ENCODE results near the gene PSMG4.
"Not testable (repeated sequence)": the region's sequence is repeated elsewhere in the genome, so short reads cannot be mapped to it uniquely, and the experiment has no call there.

Gene PSMG4

GRCh38 chr6:3230900-3231246 lies 27.9 kb upstream of the PSMG4 start:
- DNase-seq: no peak

DNA sequence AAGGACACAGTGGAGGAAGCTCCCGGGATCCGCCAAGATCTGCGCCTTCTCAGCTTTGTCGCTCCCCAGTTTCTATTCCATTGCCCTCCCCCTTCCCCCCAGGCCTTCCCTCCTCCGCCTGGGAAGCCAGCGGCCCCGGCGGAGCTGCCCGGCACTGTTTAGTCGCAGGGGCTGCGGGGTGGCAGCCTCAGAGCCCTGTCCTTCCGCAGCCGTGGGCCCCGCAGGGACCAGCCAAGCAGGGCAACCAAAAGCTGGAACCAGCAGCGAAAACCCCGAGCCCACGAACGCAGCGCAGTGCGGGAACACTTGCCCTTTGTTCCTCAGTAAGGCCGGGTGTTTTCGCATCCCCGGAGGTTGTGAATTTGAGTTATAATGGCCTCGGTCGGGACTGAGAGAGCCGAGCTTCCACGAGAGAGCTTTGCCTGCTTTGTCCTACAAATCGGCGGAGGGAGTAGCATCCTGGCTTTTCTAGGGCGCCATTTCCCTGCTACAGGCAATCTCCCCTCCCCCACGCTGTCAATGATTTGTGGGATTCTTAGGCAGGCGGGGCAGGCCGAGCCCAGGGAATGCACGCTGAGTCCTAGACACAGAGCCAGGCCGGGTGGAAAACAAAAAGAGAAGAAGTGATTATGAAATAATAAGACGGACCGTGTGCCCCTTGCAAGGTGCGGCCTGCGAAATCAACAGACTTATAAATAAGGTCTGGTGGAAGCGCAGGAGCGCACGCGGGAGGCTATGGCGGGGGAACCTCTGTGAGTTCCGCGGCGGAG lies 27.3 kb upstream of the PSMG4 start:
- no peak for DNase-seq

- DNase-seq: no peak
Measured at GRCh38 chr6:3232017-3232945, 26.5 kb upstream of the PSMG4 start.

GRCh38 chr6:3233321-3233720 lies 25.4 kb upstream of the PSMG4 start:
- no peak for DNase-seq

- no peak for DNase-seq
Measured at GRCh38 chr6:3233904-3234303, 24.8 kb upstream of the PSMG4 start.

GRCh38 chr6:3235486-3235885 lies 23.3 kb upstream of the PSMG4 start:
- DNase-seq: no peak

DNA sequence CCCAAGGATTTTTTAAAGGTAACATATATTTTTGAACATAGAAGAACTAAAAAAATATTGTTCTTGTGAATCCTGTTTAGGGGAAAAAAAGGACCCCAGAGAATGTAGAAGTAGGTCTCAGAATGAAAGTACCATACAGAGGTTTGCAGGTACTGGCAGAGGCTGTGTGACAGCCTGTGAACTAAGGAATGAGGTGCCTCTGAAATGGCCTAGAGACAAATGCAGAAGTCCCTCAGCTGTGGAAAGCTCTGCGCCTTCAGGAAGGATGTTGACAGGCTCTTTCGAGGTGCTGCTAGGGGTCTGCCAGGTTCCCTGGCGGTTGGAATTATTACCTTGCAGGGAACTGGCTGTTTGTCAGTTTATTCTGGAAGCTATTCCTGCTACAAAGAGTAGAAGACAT lies 22.7 kb upstream of the PSMG4 start:
- DNase-seq: no peak

DNA sequence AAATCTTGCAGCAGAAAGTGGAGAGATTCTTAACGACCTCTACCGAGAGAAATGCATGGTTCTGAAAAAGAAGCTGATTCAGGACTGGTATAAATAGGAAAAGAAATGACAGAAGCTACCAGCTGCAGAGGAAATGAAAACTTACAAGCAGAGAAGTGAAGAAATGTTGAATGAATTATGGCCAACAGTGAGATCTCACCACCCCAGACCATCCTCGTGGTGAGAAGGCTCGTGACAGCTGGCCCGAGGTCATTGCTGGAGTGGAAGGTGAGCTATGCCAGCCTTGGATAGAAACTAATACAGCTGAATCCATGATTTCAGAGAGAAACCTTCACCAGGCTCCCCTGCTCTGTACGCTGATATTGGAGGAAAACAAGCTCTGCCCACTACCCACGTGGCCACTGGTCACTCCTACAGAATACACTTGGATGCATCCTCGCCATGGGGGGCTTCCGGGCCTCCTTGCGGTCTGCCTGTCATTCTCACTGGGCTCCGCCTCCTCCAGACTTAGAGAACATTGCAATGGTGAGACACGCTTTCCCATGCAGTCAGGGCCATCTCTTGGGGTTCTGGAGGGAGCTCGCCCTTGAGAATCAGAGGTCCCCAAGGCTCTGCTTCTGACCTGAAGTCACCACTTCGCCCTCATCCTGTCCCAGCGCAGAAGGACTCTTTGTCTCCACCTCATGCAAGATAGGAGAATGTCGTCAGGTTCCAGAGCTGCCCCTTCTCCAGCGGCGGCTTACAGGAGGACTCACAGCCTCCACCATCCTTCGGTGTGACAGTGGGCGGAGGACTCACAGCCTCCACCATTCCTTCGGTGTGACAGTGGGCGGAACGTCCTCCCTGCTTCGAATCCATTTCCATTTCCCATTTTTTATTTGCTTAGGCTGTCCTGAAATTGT lies 20.7 kb upstream of the PSMG4 start:
- no peak for DNase-seq

GRCh38 chr6:3239110-3239830 lies 19.5 kb upstream of the PSMG4 start:
- DNase-seq: no peak

- DNase-seq: no peak
Measured at GRCh38 chr6:3240595-3240994, 18.2 kb upstream of the PSMG4 start.

- not testable (repeated sequence) for DNase-seq
Measured at GRCh38 chr6:3241745-3242144, 17.0 kb upstream of the PSMG4 start.

DNA sequence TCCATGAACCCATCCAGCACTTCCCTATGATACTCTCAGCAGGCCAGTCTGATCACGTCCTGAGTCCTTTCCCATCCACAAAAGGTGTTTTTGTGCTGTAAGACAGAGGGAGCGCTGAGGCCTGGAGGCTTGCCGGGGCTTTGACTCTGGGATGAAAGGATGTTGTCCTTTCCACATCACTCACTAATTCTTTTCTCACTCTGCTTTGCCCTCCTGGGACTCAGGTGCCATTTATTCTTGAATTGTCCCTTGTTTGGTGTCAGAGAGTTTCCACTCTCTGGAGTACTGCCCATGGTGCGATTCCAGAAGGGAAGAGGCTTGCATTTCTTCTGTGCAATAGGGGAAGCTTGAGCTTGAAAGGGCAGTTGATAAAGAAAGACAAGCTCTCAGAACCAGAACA lies 16.0 kb upstream of the PSMG4 start:
- no peak for DNase-seq

- no peak for DNase-seq
Measured at GRCh38 chr6:3244003-3244831, 14.5 kb upstream of the PSMG4 start.

DNA sequence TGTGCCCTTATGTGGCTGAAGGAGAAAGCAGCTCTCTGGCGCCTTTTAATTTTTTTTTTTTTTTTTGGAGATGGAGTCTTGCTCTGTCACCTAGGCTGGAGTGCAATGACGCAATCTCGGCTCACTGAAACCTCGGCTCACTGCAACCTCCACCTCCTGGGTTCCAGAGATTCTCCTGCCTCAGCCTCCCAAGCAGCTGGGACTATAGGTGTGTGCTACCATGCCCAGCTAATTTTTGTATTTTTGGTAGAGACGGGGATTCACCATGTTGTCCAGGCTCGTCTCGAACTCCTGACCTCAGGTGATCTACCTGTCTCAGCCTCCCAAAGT lies 13.9 kb upstream of the PSMG4 start:
- DNase-seq: not testable (repeated sequence)

- DNase-seq: no peak
Measured at GRCh38 chr6:3245216-3245615, 13.5 kb upstream of the PSMG4 start.

DNA sequence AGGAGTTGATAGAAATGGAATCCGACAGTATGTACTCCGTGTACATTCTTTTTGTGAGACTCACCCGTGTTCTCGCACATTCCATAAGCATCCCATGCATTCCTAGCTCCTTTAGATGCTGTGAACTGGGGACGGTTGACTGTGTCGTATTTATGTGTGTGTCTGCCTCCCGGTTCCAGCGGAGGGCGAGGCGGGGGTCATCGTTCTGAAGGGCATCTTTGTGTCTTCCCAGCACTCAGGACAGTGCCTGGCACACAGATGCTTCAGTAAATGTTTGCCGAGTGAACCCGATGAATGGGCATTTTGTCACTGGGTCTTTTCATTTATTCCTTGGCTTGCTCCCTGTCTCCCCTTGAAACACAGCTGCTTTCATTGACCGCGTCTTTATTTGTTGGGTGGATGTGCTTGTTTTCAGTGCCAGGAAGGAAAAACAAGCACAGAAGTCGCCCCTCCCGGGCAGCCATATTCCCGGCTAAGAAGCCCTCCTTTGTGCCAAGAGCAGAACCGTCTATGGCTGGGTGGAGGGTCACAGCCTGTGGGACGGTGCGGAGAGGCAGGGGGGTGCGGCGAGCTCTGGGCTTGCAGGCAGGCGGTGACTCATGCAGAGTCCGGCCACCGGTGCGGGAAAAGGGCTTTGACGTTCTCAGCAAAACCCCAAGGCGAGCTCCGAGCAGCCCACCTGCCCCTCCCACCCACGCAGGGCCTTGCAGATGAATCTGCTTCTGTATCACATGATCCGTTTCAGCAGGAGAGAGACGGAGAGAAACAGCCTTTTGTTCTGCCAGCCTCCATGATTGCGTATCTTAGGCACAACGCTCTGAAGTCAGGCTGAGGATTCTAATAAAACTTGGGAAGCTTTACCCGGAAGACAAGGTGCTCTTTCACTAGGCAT lies 11.2 kb upstream of the PSMG4 start:
- no peak for DNase-seq

DNA sequence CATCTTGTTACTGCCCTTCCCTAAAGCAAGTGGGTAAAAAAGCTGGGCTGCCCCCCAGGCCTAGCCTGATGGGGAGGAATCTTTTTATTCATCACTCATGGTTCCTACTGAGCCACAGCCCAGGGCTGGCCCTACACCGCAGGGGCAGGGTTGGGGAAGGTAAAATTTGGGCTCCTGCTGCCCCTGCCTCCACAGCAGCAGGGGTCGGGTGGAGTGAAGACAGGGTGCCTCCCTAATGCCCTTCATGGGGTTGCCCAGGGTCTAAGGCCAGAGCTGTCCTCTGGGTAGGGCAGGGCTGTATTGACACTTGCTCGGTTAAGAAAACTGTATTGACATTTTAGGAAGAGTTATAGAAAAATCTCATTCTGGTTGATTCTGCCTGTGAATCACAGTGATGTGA lies 8.9 kb upstream of the PSMG4 start:
- no peak for DNase-seq

- no peak for DNase-seq
Measured at GRCh38 chr6:3250231-3250675, 8.5 kb upstream of the PSMG4 start.

- no peak for DNase-seq
Measured at GRCh38 chr6:3251462-3252314, 7.1 kb upstream of the PSMG4 start.

All from activated gamma-delta T cell (primary cell).